Measurements from ENCODE around the gene MAMDC4.
A peak's percentile ranks its signal among the peaks of the same experiment; 100 is the strongest.

MAMDC4 gene

GRCh38 chr9:136885950-136886578 is 33.9 kb downstream of the MAMDC4 start, which contains the start of gene TRAF2:
Gene TRAF2, plus strand, starts transcription at chr9:136886516. Its CDS starts 12,225 bp downstream, at chr9:136898741.
- peak within 1 kb of the TSS; percentile 83 for H3K9ac ChIP-seq (ENCODE audit: low read depth, low read length)
- H3K9me3 ChIP-seq (ENCODE audit: control insufficient read depth, insufficient read depth, low read length): no peaks in the 10 kb centered on the region
- no peaks in the 10 kb centered on the region for H3K27me3 ChIP-seq (ENCODE audit: control insufficient read depth, insufficient read depth, low read length)
- peaks cover 9% of the 10 kb centered on the region for H3K36me3 ChIP-seq (ENCODE audit: control insufficient read depth, insufficient read depth, low read length)
- peaks cover 5% of the 10 kb centered on the region for H3K4me1 ChIP-seq (ENCODE audit: control insufficient read depth, insufficient read depth, low read length)
- H3K4me3 ChIP-seq (ENCODE audit: low read depth, low read length): peak within 1 kb of the TSS; percentile 71

- peak overlapping the region; percentile 83 for H3K9ac ChIP-seq (ENCODE audit: low read depth, low read length)
- no peaks in the 10 kb centered on the region for H3K27me3 ChIP-seq (ENCODE audit: control insufficient read depth, insufficient read depth, low read length)
- H3K4me3 ChIP-seq (ENCODE audit: low read depth, low read length): peak overlapping the region; percentile 70
- H3K4me1 ChIP-seq (ENCODE audit: control insufficient read depth, insufficient read depth, low read length): peaks cover 3% of the 10 kb centered on the region
- H3K36me3 ChIP-seq (ENCODE audit: control insufficient read depth, insufficient read depth, low read length): peaks cover 9% of the 10 kb centered on the region
- H3K9me3 ChIP-seq (ENCODE audit: control insufficient read depth, insufficient read depth, low read length): no peaks in the 10 kb centered on the region
Observed at GRCh38 chr9:136886610-136887597, 34.8 kb downstream of the MAMDC4 start.

GRCh38 chr9:136888454-136888853 is 36.3 kb downstream of the MAMDC4 start:
- no peak overlapping the region for H3K9ac ChIP-seq (ENCODE audit: low read depth, low read length)
- no peaks in the 10 kb centered on the region for H3K9me3 ChIP-seq (ENCODE audit: control insufficient read depth, insufficient read depth, low read length)
- no peaks in the 10 kb centered on the region for H3K27me3 ChIP-seq (ENCODE audit: control insufficient read depth, insufficient read depth, low read length)
- H3K4me1 ChIP-seq (ENCODE audit: control insufficient read depth, insufficient read depth, low read length): no peaks in the 10 kb centered on the region
- no peak overlapping the region for H3K4me3 ChIP-seq (ENCODE audit: low read depth, low read length)
- H3K36me3 ChIP-seq (ENCODE audit: control insufficient read depth, insufficient read depth, low read length): peaks cover 9% of the 10 kb centered on the region

GRCh38 chr9:136889858-136890257 is 37.7 kb downstream of the MAMDC4 start:
- no peak overlapping the region for H3K9ac ChIP-seq (ENCODE audit: low read depth, low read length)
- no peaks in the 10 kb centered on the region for H3K4me1 ChIP-seq (ENCODE audit: control insufficient read depth, insufficient read depth, low read length)
- no peaks in the 10 kb centered on the region for H3K9me3 ChIP-seq (ENCODE audit: control insufficient read depth, insufficient read depth, low read length)
- no peaks in the 10 kb centered on the region for H3K27me3 ChIP-seq (ENCODE audit: control insufficient read depth, insufficient read depth, low read length)
- no peak overlapping the region for H3K4me3 ChIP-seq (ENCODE audit: low read depth, low read length)
- H3K36me3 ChIP-seq (ENCODE audit: control insufficient read depth, insufficient read depth, low read length): peaks cover 9% of the 10 kb centered on the region

- Histone ChIP-seq H3K27me3 (ENCODE audit: control insufficient read depth, insufficient read depth, low read length) (no peaks in the 10 kb centered on the region), H3K9ac (ENCODE audit: low read depth, low read length) (no peak overlapping the region), H3K4me1 (ENCODE audit: control insufficient read depth, insufficient read depth, low read length) (no peaks in the 10 kb centered on the region), H3K36me3 (ENCODE audit: control insufficient read depth, insufficient read depth, low read length) (peaks cover 9% of the 10 kb centered on the region), H3K4me3 (ENCODE audit: low read depth, low read length) (no peak overlapping the region), H3K9me3 (ENCODE audit: control insufficient read depth, insufficient read depth, low read length) (no peaks in the 10 kb centered on the region)
Observed at GRCh38 chr9:136890661-136891060, 38.5 kb downstream of the MAMDC4 start.

- H3K27me3 ChIP-seq (ENCODE audit: control insufficient read depth, insufficient read depth, low read length): no peaks in the 10 kb centered on the region
- H3K36me3 ChIP-seq (ENCODE audit: control insufficient read depth, insufficient read depth, low read length): peaks cover 13% of the 10 kb centered on the region
- no peak overlapping the region for H3K4me3 ChIP-seq (ENCODE audit: low read depth, low read length)
- no peak overlapping the region for H3K9ac ChIP-seq (ENCODE audit: low read depth, low read length)
- H3K9me3 ChIP-seq (ENCODE audit: control insufficient read depth, insufficient read depth, low read length): no peaks in the 10 kb centered on the region
- no peaks in the 10 kb centered on the region for H3K4me1 ChIP-seq (ENCODE audit: control insufficient read depth, insufficient read depth, low read length)
Observed at GRCh38 chr9:136896027-136896426, 43.9 kb downstream of the MAMDC4 start.

- no peak overlapping the region for H3K9ac ChIP-seq (ENCODE audit: low read depth, low read length)
- H3K27me3 ChIP-seq (ENCODE audit: control insufficient read depth, insufficient read depth, low read length): no peaks in the 10 kb centered on the region
- no peaks in the 10 kb centered on the region for H3K9me3 ChIP-seq (ENCODE audit: control insufficient read depth, insufficient read depth, low read length)
- no peaks in the 10 kb centered on the region for H3K4me1 ChIP-seq (ENCODE audit: control insufficient read depth, insufficient read depth, low read length)
- no peak overlapping the region for H3K4me3 ChIP-seq (ENCODE audit: low read depth, low read length)
- H3K36me3 ChIP-seq (ENCODE audit: control insufficient read depth, insufficient read depth, low read length): peaks cover 27% of the 10 kb centered on the region
Observed at GRCh38 chr9:136898483-136899100, 46.4 kb downstream of the MAMDC4 start.

GRCh38 chr9:136899196-136899595 is 47.0 kb downstream of the MAMDC4 start:
- Histone ChIP-seq H3K27me3 (ENCODE audit: control insufficient read depth, insufficient read depth, low read length) (no peaks in the 10 kb centered on the region), H3K4me3 (ENCODE audit: low read depth, low read length) (no peak overlapping the region), H3K4me1 (ENCODE audit: control insufficient read depth, insufficient read depth, low read length) (no peaks in the 10 kb centered on the region), H3K9me3 (ENCODE audit: control insufficient read depth, insufficient read depth, low read length) (no peaks in the 10 kb centered on the region), H3K36me3 (ENCODE audit: control insufficient read depth, insufficient read depth, low read length) (peaks cover 27% of the 10 kb centered on the region), H3K9ac (ENCODE audit: low read depth, low read length) (no peak overlapping the region)

GRCh38 chr9:136900556-136900955 is 48.4 kb downstream of the MAMDC4 start:
- Histone ChIP-seq H3K27me3 (ENCODE audit: control insufficient read depth, insufficient read depth, low read length) (no peaks in the 10 kb centered on the region), H3K9ac (ENCODE audit: low read depth, low read length) (no peak overlapping the region), H3K4me3 (ENCODE audit: low read depth, low read length) (no peak overlapping the region), H3K36me3 (ENCODE audit: control insufficient read depth, insufficient read depth, low read length) (peaks cover 27% of the 10 kb centered on the region), H3K9me3 (ENCODE audit: control insufficient read depth, insufficient read depth, low read length) (no peaks in the 10 kb centered on the region), H3K4me1 (ENCODE audit: control insufficient read depth, insufficient read depth, low read length) (no peaks in the 10 kb centered on the region)

GRCh38 chr9:136900988-136901515 is 48.9 kb downstream of the MAMDC4 start:
- Histone ChIP-seq H3K4me3 (ENCODE audit: low read depth, low read length) (no peak overlapping the region), H3K9ac (ENCODE audit: low read depth, low read length) (no peak overlapping the region), H3K27me3 (ENCODE audit: control insufficient read depth, insufficient read depth, low read length) (no peaks in the 10 kb centered on the region), H3K9me3 (ENCODE audit: control insufficient read depth, insufficient read depth, low read length) (no peaks in the 10 kb centered on the region), H3K36me3 (ENCODE audit: control insufficient read depth, insufficient read depth, low read length) (peaks cover 27% of the 10 kb centered on the region), H3K4me1 (ENCODE audit: control insufficient read depth, insufficient read depth, low read length) (no peaks in the 10 kb centered on the region)

- H3K4me1 ChIP-seq (ENCODE audit: control insufficient read depth, insufficient read depth, low read length): no peaks in the 10 kb centered on the region
- peaks cover 27% of the 10 kb centered on the region for H3K36me3 ChIP-seq (ENCODE audit: control insufficient read depth, insufficient read depth, low read length)
- no peak overlapping the region for H3K4me3 ChIP-seq (ENCODE audit: low read depth, low read length)
- H3K27me3 ChIP-seq (ENCODE audit: control insufficient read depth, insufficient read depth, low read length): no peaks in the 10 kb centered on the region
- no peaks in the 10 kb centered on the region for H3K9me3 ChIP-seq (ENCODE audit: control insufficient read depth, insufficient read depth, low read length)
- no peak overlapping the region for H3K9ac ChIP-seq (ENCODE audit: low read depth, low read length)
Observed at GRCh38 chr9:136901516-136902258, 49.5 kb downstream of the MAMDC4 start.

Measured in iPS-15b (cell line).